Measurements from ENCODE around the gene RAD51D. TPM values are rescaled to one million over a fixed set of nuclear protein-coding genes. Genes with fewer than 3 reads are reported as not detected.

The RAD51D gene
- total and polyA plus RNA-seq, 11 donors = 2.1 to 9.2 (median 5.0) TPM

DNA sequence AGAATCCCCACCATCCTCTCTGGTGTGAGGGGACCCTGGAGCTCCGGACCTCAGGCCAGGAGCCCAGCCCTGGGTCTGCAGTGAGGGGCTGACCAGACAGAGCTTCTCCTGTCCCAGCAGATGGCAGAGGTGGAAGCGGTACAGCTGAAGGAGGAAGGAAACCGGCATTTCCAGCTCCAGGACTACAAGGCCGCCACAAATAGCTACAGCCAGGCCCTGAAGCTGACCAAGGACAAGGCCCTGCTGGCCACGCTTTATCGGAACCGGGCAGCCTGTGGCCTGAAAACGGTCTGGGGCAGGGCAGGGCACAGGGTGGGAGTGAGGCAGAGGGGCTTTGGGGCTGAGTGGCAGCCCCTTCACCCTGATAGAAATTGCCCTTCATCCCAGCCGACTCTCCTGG is 28.5 kb upstream of the RAD51D start:
- DNase-seq (no peak), ATAC-seq (peak; percentile 8 to 30 (median 28))
- H3K27me3 ChIP-seq = no peaks in the 10 kb centered on the region
- H3K4me3 ChIP-seq = peak overlapping the region; percentile 17 to 66 (median 50)
- H3K4me1 ChIP-seq = peaks cover 0 to 44% (median 8%) of the 10 kb centered on the region in 12 donors
- intact Hi-C loops (cut with DNase I) = loop anchor here in 2 of 10 donors (10.0 kb wide), 1 partner anchor 387 kb away; the partner anchor contains the start of gene SLFN12L (in 2 of the 2)
- WGBS, 4 donors = 11 to 42% (median 35%) methylated on average over 8 to 9 of the region's 9 CpGs
- no peaks in the 10 kb centered on the region for H3K9me3 ChIP-seq
- peak overlapping the region; percentile 72 to 99 (median 90) for H3K27ac ChIP-seq
- H3K36me3 ChIP-seq = peaks cover 0 to 20% (median 0%) of the 10 kb centered on the region in 9 donors
- no peak for TF ChIP-seq POLR2A (IDR thresholded peaks at IDR 0.05)
- TF ChIP-seq, protein P1, sequence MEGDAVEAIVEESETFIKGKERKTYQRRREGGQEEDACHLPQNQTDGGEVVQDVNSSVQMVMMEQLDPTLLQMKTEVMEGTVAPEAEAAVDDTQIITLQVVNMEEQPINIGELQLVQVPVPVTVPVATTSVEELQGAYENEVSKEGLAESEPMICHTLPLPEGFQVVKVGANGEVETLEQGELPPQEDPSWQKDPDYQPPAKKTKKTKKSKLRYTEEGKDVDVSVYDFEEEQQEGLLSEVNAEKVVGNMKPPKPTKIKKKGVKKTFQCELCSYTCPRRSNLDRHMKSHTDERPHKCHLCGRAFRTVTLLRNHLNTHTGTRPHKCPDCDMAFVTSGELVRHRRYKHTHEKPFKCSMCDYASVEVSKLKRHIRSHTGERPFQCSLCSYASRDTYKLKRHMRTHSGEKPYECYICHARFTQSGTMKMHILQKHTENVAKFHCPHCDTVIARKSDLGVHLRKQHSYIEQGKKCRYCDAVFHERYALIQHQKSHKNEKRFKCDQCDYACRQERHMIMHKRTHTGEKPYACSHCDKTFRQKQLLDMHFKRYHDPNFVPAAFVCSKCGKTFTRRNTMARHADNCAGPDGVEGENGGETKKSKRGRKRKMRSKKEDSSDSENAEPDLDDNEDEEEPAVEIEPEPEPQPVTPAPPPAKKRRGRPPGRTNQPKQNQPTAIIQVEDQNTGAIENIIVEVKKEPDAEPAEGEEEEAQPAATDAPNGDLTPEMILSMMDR (IDR thresholded peaks at IDR 0.05) = peak in 1 of 12 donors; percentile 34

DNA sequence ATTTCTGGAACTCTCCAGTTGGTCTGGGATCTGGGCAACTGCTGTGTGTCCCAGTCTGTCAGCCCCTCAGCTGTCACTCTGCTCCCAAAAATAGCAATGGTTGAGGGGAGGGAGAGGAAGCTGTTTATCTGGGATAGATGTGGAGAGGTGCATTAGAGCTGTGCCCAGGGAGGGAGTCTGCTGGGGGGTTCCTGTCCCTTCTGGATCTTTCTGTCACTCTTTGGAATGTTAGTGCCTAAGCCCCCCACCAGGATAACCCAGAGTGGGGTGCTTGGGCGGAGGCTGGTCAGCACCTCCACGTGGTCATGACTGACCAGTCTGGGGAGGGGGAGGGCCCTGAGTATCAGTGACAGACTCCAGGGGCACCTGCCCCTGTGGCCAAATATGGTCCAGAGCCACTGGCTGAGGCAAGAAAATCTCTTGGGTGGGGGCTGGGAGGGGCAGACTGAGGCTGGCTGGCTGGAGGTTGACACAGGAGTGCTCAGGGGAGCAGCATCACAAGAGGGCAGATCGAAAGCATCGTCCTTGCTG is 27.8 kb upstream of the RAD51D start, which contains the start of gene UNC45B:
UNC45B (plus strand) TSS at position 443 of the 531 bp plus-strand sequence. CDS start 447 bp downstream, outside the sequence.
- ATAC-seq (peak; percentile 91 to 92 (median 92)), DNase-seq (peak in 4 of 5 donors; percentile 81 to 90 (median 86))
- TF ChIP-seq, protein P1 (IDR thresholded peaks at IDR 0.05) = no peak
- TF ChIP-seq POLR2A (IDR thresholded peaks at IDR 0.05) = peak in 1 of 2 donors; percentile 59
- 35 to 45% (median 42%) methylated on average over 4 of the region's 4 CpGs for WGBS, 4 donors
- no peaks in the 10 kb centered on the region for H3K9me3 ChIP-seq
- H3K27ac ChIP-seq = peak within 1 kb of the TSS; percentile 72 to 99 (median 90)
- H3K4me3 ChIP-seq = peak within 1 kb of the TSS; percentile 17 to 66 (median 50)
- peaks cover 0 to 15% (median 0%) of the 10 kb centered on the region in 9 donors for H3K36me3 ChIP-seq
- intact Hi-C loops (cut with DNase I) = loop anchor here in 2 of 10 donors (10.0 kb wide), 1 partner anchor 387 kb away; the partner anchor contains the start of gene SLFN12L (in 2 of the 2)
- no peaks in the 10 kb centered on the region for H3K27me3 ChIP-seq
- peaks cover 0 to 45% (median 8%) of the 10 kb centered on the region in 12 donors for H3K4me1 ChIP-seq

DNA sequence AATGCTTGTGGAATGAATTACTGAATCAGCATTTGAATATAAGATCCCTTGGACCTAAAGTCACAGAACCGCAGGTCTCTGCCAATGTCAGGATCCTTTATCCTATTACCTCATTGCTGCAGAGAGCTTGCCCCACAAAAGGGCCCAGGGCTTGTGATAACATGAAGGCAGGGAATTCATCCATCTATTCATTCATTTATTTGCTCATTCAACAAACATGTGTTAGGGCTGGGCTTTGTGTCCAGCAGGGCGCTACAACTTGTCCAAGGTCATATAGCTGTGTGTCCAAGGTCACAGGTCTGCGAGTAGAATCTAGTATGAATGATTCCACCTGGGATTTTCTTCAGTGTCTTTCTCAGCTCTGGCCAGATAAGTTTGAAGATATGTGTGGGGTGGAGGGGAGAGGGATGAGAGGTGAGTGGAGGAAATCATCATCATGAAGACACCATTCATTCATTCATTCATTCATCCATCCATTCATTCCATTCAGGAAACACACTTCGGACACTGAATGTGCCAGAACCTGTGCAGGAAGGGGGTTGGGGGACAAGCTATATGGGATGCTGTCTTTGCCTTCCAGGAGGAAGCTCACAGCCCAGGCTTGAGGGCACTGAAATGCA is 26.7 kb upstream of the RAD51D start:
- ATAC-seq = no peak
- intact Hi-C loops (cut with DNase I) = loop anchor here in 2 of 10 donors (10.0 kb wide), 1 partner anchor 388 kb away; the partner anchor contains the start of gene SLFN12L (in 2 of the 2)
- H3K9me3 ChIP-seq = no peaks in the 10 kb centered on the region
- peaks cover 0 to 48% (median 9%) of the 10 kb centered on the region in 12 donors for H3K4me1 ChIP-seq
- H3K27me3 ChIP-seq = no peaks in the 10 kb centered on the region
- H3K36me3 ChIP-seq = peaks cover 0 to 5% (median 0%) of the 10 kb centered on the region in 9 donors
- H3K27ac ChIP-seq = peak overlapping the region; percentile 72 to 99 (median 90)
- no peak overlapping the region for H3K4me3 ChIP-seq
- DNase-seq = no peak
- TF ChIP-seq POLR2A (IDR thresholded peaks at IDR 0.05) = no peak
- TF ChIP-seq, protein P1 (IDR thresholded peaks at IDR 0.05) = no peak
- WGBS, 4 donors = 48 to 57% (median 51%) methylated on average over 4 of the region's 4 CpGs

DNA sequence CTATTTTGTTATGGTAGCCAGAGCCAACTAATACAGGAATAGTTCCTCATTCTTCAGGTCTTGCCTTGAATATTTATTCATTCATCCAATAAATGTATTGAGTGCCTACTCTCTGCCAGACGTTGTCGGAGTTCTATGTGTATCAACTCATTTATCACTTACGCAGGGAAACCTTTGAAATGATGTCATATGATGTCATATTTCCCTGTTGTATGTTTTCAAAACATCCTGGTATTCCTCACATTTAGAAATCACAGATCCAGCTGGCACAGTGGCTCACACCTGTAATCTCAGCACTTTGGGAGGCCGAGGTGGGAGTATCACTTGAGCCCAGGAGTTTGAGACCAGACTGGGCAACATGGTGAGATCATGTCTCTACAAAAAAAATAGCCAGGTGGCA is 25.2 kb upstream of the RAD51D start:
- DNase-seq (no peak), ATAC-seq (no peak)
- no peak overlapping the region for H3K27ac ChIP-seq
- H3K9me3 ChIP-seq = no peaks in the 10 kb centered on the region
- H3K4me1 ChIP-seq = peaks cover 0 to 45% (median 16%) of the 10 kb centered on the region in 12 donors
- H3K36me3 ChIP-seq = peaks cover 0 to 2% (median 0%) of the 10 kb centered on the region in 9 donors
- H3K4me3 ChIP-seq = no peak overlapping the region
- intact Hi-C loops (cut with DNase I) = loop anchor here in 3 of 10 donors (5.0 to 10.0 kb wide), 2 partner anchors 97 to 390 kb away; partner anchors contain the start of genes SLFN12L (in 2 of the 3) and SLFN5 (in 2 of the 3)
- H3K27me3 ChIP-seq = no peaks in the 10 kb centered on the region
- 68 to 80% (median 75%) methylated on average over 4 of the region's 4 CpGs for WGBS, 4 donors
- TF ChIP-seq, protein P1 (IDR thresholded peaks at IDR 0.05) = no peak
- TF ChIP-seq POLR2A (IDR thresholded peaks at IDR 0.05) = no peak

Measured in heart left ventricle (tissue), 16 donors.